HepG2 (cell line): Measurements from ENCODE around the gene XRCC5. TPM values are rescaled to one million over a fixed set of nuclear protein-coding genes. Genes with fewer than 3 reads are reported as not detected.

Source experiments
- ARID2 ChIP-seq: sonication (generic); formaldehyde crosslinking; IDR thresholded peaks from 2 replicates; pipeline ENCODE4 v1.8.1; 2022; ENCODE audit warnings: mild to moderate bottlenecking, missing genetic modification reagents, borderline replicate concordance
- BHLHE40 ChIP-seq: IDR thresholded peaks from 2 replicates; pipeline ENCODE4 v1.6.1; 2011; ENCODE audit warnings: low read length, improper control_type of control experiment
- BRCA1 ChIP-seq: sonication (generic); formaldehyde crosslinking; IDR thresholded peaks from 2 replicates; pipeline ENCODE4 v1.4.0; 2020; ENCODE audit warnings: missing genetic modification reagents
- CBX1 ChIP-seq: IDR thresholded peaks from one replicate; pipeline ENCODE4 v1.6.1; 2016; ENCODE audit warnings: antibody characterized with exemption, low read depth
- FOXC1 ChIP-seq: sonication (generic); formaldehyde crosslinking; IDR thresholded peaks from 2 replicates; pipeline ENCODE4 v1.8.0; 2022; ENCODE audit warnings: mild to moderate bottlenecking, missing genetic modification reagents, borderline replicate concordance
- MAF1 ChIP-seq: sonication (generic); formaldehyde crosslinking; IDR thresholded peaks from 2 replicates; pipeline ENCODE4 v1.5.0; 2020; ENCODE audit warnings: missing genetic modification reagents, borderline replicate concordance
- MXD4 ChIP-seq: IDR thresholded peaks from 2 replicates; pipeline ENCODE4 v1.6.1; 2016; ENCODE audit warnings: mild to moderate bottlenecking, missing biosample characterization, missing genetic modification reagents
- NFYB ChIP-seq: sonication (generic); formaldehyde crosslinking; IDR thresholded peaks from 2 replicates; pipeline ENCODE4 v1.4.0; 2020; ENCODE audit warnings: missing genetic modification reagents
- RFXANK ChIP-seq: IDR thresholded peaks from 2 replicates; pipeline ENCODE4 v1.6.1; 2016
- SALL2 ChIP-seq: sonication (generic); formaldehyde crosslinking; IDR thresholded peaks from 2 replicates; pipeline ENCODE4 v1.8.1; 2023; ENCODE audit warnings: mild to moderate bottlenecking, missing genetic modification reagents, inconsistent platforms
- SMARCC2 ChIP-seq: fragments of 450-650 bp; IDR thresholded peaks from 2 replicates; pipeline ENCODE4 v1.6.1; 2017; ENCODE audit warnings: antibody characterized with exemption, mild to moderate bottlenecking
- SOX5 ChIP-seq: IDR thresholded peaks from 2 replicates; pipeline ENCODE4 v1.6.1; 2016; ENCODE audit warnings: borderline replicate concordance
- SP1 ChIP-seq, 2 experiments: fragments of 450-650 bp in 1 of 2; sonication (generic) in 1 of 2; formaldehyde crosslinking in 1 of 2; IDR thresholded peaks; 2 replicates each; pipeline versions ENCODE4 v1.4.0 to v1.6.1; 2016 to 2020; ENCODE audit warnings: missing genetic modification reagents in 1 of 2
- U2AF2 ChIP-seq: fragments of 200-400 bp; formaldehyde crosslinking; IDR thresholded peaks from 2 replicates; pipeline ENCODE4 v1.6.1; 2017; ENCODE audit warnings: low read depth, mild to moderate bottlenecking, low read length
- ZBTB38 ChIP-seq: sonication (generic); formaldehyde crosslinking; IDR thresholded peaks from 2 replicates; pipeline ENCODE4 v1.5.1; 2020; ENCODE audit warnings: mild to moderate bottlenecking, missing genetic modification reagents
- ZFP36L1 ChIP-seq: sonication (generic); formaldehyde crosslinking; IDR thresholded peaks from 2 replicates; pipeline ENCODE4 v1.8.0; 2022; ENCODE audit warnings: mild to moderate bottlenecking, missing genetic modification reagents, moderate library complexity
- ZNF264 ChIP-seq: sonication (generic); formaldehyde crosslinking; IDR thresholded peaks from 2 replicates; pipeline ENCODE4 v1.4.0; 2020; ENCODE audit warnings: missing genetic modification reagents
- ZNF333 ChIP-seq: sonication (generic); formaldehyde crosslinking; IDR thresholded peaks from 2 replicates; pipeline ENCODE4 v1.4.0; 2020; ENCODE audit warnings: mild to moderate bottlenecking, missing genetic modification reagents, borderline replicate concordance
- ZNF713 ChIP-seq: sonication (generic); formaldehyde crosslinking; IDR thresholded peaks from 2 replicates; pipeline ENCODE4 v1.4.0; 2020; ENCODE audit warnings: mild to moderate bottlenecking, missing genetic modification reagents
- ZSCAN22 ChIP-seq: sonication (generic); formaldehyde crosslinking; IDR thresholded peaks from 2 replicates; pipeline ENCODE4 v1.4.0; 2020; ENCODE audit warnings: mild to moderate bottlenecking, missing genetic modification reagents
- polyA plus RNA-seq, 8 experiments: library from polyadenylated mRNA; depleted of rRNA in 3 of 8; stranded (reverse) in 7 of 8; unstranded in 1 of 8; fragments of >200 nt; fragmentation: Illumina TruSeq in 4 of 8; extraction: Trizol in 4 of 8; gene quantifications; 2 replicates each; pipeline versions ENCODE4 v1.2.1 to v1.2.3, GENCODE V29; 2011 to 2016; ENCODE audit warnings: low read depth in 4 of 8, missing spikeins in 1 of 8, mixed read lengths in 1 of 8; ENCODE audit not compliant: insufficient read depth in 1 of 8
- total RNA-seq, 5 experiments: library from RNA; depleted of rRNA; stranded (reverse); fragments of >200 nt; fragmentation: Illumina TruSeq; extraction: Trizol; gene quantifications; 2 replicates each; pipeline ENCODE4 v1.2.3, GENCODE V29; 2016; ENCODE audit warnings: low read depth in 1 of 5
- TF ChIP-seq, protein P1 (sequence below): sonication (generic); formaldehyde crosslinking; conservative IDR thresholded peaks from 2 replicates; pipeline ENCODE4 v1.4.0; 2020; ENCODE audit warnings: missing genetic modification reagents
- TF ChIP-seq, protein P2 (sequence below): sonication (generic); formaldehyde crosslinking; IDR thresholded peaks from 2 replicates; pipeline ENCODE4 v1.8.0; 2022; ENCODE audit warnings: missing genetic modification reagents, mild to moderate bottlenecking, inconsistent platforms, borderline replicate concordance
- TF ChIP-seq, protein P3 (sequence below): sonication (generic); formaldehyde crosslinking; IDR thresholded peaks from 2 replicates; pipeline ENCODE4 v1.4.0; 2020; ENCODE audit warnings: mild to moderate bottlenecking, missing genetic modification reagents

Gene XRCC5
- total and polyA plus RNA-seq, 2 of the 13 experiments (the other 11 are each of a cell fraction or from before 2014, with no cell fraction given): 264 to 454 TPM

DNA sequence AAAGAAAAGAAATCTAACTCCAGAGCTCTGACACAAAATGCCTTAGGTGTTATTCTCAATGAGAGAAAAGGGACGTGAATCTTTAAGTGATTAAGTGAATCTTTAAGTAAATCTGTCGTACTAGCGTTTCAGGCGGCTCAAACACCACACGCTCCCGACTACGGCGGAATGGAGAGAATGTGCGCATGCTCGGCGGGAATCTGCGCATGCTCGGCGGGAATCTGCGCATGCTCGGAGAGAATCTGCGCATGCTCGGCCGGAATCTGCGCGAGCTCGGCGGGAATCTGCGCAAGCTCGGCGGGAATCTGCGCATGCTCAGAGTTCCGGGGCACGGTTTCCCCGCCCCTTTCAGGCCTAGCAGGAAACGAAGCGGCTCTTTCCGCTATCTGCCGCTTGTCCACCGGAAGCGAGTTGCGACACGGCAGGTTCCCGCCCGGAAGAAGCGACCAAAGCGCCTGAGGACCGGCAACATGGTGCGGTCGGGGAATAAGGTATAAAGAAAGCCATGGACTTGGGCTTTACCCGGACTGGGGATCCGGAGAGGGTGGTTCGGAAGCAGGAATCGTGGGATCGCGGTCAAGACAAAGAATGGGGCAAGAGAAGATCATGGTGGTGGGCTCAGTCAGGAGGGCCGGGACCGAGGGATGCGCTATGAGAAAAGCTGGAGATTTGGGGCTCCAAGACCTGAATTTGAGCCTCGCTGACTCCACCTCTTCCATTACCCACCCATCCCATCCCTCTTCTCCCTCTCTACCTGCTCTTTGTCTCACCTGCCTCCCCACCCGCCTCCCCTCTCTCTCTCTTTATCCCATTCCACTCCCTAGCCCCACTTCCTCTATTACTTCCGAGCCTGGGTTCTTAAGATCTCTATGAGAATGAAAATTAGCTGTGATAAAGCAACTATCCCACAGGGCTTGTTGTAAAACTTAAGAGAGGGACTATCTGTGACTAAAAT, at the start of gene XRCC5 (continued):
- TF ChIP-seq ZNF713 (CRISPR knock-in tag) (peak; percentile 87; the same call in 1 of the 2 replicates), MXD4 (CRISPR knock-in tag) (no peak; the same call in 1 of the 2 replicates), ARID2 (no peak), FOXC1 (CRISPR knock-in tag) (peak; percentile 99), NFYB (CRISPR knock-in tag) (peak; percentile 36; the same call in 1 of the 2 replicates), U2AF2 (peak; percentile 81; the same call in 1 of the 2 replicates), SALL2 (CRISPR knock-in tag) (peak; percentile 94), SP1 (IDR thresholded peaks at IDR 0.05) (no peak), SP1 (CRISPR knock-in tag; IDR thresholded peaks at IDR 0.05) (peak; percentile 84), MAF1 (CRISPR knock-in tag) (peak; percentile 83), ZFP36L1 (CRISPR knock-in tag) (peak; percentile 69; the same call in 1 of the 2 replicates), ZBTB38 (CRISPR knock-in tag) (peak; percentile 98), BHLHE40 (peak; percentile 8; the same call in 1 of the 2 replicates), ZNF264 (CRISPR knock-in tag) (peak; percentile 68), SOX5 (CRISPR knock-in tag) (peak; percentile 69), RFXANK (peak; percentile 58; the same call in 1 of the 2 replicates), ZSCAN22 (CRISPR knock-in tag) (0 out of 2 replicates have a peak, but pooled peaks have one; percentile 70), CBX1 (peak; percentile 65), ZNF333 (0 out of 2 replicates have a peak, but pooled peaks have one; percentile 71), SMARCC2 (no peak), BRCA1 (CRISPR knock-in tag) (peak; percentile 69; the same call in 1 of the 2 replicates)
- TF ChIP-seq, protein P1, sequence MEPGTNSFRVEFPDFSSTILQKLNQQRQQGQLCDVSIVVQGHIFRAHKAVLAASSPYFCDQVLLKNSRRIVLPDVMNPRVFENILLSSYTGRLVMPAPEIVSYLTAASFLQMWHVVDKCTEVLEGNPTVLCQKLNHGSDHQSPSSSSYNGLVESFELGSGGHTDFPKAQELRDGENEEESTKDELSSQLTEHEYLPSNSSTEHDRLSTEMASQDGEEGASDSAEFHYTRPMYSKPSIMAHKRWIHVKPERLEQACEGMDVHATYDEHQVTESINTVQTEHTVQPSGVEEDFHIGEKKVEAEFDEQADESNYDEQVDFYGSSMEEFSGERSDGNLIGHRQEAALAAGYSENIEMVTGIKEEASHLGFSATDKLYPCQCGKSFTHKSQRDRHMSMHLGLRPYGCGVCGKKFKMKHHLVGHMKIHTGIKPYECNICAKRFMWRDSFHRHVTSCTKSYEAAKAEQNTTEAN (CRISPR knock-in tag): peak; percentile 94
- TF ChIP-seq, protein P2, sequence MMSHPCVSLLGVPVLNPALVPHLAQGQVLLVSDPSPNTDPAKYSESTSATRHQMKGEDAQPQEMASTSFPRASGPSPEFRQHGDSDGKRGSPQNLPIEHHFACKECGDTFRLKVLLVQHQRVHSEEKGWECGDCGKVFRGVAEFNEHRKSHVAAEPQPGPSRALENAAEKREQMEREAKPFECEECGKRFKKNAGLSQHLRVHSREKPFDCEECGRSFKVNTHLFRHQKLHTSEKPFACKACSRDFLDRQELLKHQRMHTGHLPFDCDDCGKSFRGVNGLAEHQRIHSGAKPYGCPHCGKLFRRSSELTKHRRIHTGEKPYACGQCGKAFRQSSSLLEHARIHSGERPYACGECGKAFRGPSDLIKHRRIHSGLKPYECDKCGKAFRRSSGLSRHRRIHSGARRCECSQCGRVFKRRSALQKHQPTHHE (CRISPR knock-in tag): 0 out of 2 replicates have a peak, but pooled peaks have one; percentile 81
- TF ChIP-seq, protein P3, sequence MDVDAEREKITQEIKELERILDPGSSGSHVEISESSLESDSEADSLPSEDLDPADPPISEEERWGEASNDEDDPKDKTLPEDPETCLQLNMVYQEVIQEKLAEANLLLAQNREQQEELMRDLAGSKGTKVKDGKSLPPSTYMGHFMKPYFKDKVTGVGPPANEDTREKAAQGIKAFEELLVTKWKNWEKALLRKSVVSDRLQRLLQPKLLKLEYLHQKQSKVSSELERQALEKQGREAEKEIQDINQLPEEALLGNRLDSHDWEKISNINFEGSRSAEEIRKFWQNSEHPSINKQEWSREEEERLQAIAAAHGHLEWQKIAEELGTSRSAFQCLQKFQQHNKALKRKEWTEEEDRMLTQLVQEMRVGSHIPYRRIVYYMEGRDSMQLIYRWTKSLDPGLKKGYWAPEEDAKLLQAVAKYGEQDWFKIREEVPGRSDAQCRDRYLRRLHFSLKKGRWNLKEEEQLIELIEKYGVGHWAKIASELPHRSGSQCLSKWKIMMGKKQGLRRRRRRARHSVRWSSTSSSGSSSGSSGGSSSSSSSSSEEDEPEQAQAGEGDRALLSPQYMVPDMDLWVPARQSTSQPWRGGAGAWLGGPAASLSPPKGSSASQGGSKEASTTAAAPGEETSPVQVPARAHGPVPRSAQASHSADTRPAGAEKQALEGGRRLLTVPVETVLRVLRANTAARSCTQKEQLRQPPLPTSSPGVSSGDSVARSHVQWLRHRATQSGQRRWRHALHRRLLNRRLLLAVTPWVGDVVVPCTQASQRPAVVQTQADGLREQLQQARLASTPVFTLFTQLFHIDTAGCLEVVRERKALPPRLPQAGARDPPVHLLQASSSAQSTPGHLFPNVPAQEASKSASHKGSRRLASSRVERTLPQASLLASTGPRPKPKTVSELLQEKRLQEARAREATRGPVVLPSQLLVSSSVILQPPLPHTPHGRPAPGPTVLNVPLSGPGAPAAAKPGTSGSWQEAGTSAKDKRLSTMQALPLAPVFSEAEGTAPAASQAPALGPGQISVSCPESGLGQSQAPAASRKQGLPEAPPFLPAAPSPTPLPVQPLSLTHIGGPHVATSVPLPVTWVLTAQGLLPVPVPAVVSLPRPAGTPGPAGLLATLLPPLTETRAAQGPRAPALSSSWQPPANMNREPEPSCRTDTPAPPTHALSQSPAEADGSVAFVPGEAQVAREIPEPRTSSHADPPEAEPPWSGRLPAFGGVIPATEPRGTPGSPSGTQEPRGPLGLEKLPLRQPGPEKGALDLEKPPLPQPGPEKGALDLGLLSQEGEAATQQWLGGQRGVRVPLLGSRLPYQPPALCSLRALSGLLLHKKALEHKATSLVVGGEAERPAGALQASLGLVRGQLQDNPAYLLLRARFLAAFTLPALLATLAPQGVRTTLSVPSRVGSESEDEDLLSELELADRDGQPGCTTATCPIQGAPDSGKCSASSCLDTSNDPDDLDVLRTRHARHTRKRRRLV (CRISPR knock-in tag): peak; percentile 85
